HEK293T (cell line): ENCODE data around the gene RASL10A.

Experiments used
- CTCF ChIA-PET: fragments of 350-600 bp; formaldehyde crosslinking; extraction: SDS; loops from one replicate; lab custom pipeline; 2021; ENCODE audit warnings: antibody characterized with exemption, inconsistent platforms; lab: Yijun Ruan, JAX
- POLR2A ChIA-PET: fragments of 350-600 bp; formaldehyde crosslinking; extraction: SDS; loops from one replicate; lab custom pipeline; 2020; ENCODE audit warnings: antibody characterized with exemption, inconsistent platforms; lab: Yijun Ruan, JAX
- DNase-seq: peaks from one replicate; pipeline ENCODE4 v3.0.0; 2012; ENCODE audit warnings: mixed read lengths; ENCODE audit errors: extremely low spot score
- ARNT ChIP-seq: fragments of 450-650 bp; IDR thresholded peaks from 2 replicates; pipeline ENCODE4 v1.6.1; 2017; ENCODE audit warnings: mild to moderate bottlenecking
- BHLHE40 ChIP-seq: fragments of 450-650 bp; IDR thresholded peaks from 2 replicates; pipeline ENCODE4 v1.6.1; 2016; ENCODE audit warnings: mild to moderate bottlenecking, moderate library complexity, borderline replicate concordance
- CTBP1 ChIP-seq: fragments of 450-650 bp; IDR thresholded peaks from 2 replicates; pipeline ENCODE4 v1.6.1; 2016; ENCODE audit warnings: borderline replicate concordance
- ELF4 ChIP-seq: fragments of 450-650 bp; IDR thresholded peaks from 2 replicates; pipeline ENCODE4 v1.6.1; 2017; ENCODE audit warnings: antibody characterized with exemption
- FOXA1 ChIP-seq: fragments of 450-650 bp; IDR thresholded peaks from 2 replicates; pipeline ENCODE4 v1.6.1; 2016; ENCODE audit warnings: mild to moderate bottlenecking
- FOXK2 ChIP-seq: fragments of 450-650 bp; IDR thresholded peaks from 2 replicates; pipeline ENCODE4 v1.6.1; 2016; ENCODE audit warnings: mild to moderate bottlenecking
- FOXM1 ChIP-seq: fragments of 450-650 bp; IDR thresholded peaks from 2 replicates; pipeline ENCODE4 v1.6.1; 2017; ENCODE audit warnings: mild to moderate bottlenecking, borderline replicate concordance
- HDGF ChIP-seq: fragments of 450-650 bp; IDR thresholded peaks from 2 replicates; pipeline ENCODE4 v1.6.1; 2017; ENCODE audit warnings: antibody characterized with exemption, borderline replicate concordance
- L3MBTL2 ChIP-seq: fragments of 450-650 bp; conservative IDR thresholded peaks from 2 replicates; pipeline ENCODE4 v1.6.1; 2016; ENCODE audit warnings: mild to moderate bottlenecking
- LEF1 ChIP-seq: fragments of 450-650 bp; IDR thresholded peaks from 2 replicates; pipeline ENCODE4 v1.6.1; 2017; ENCODE audit warnings: mild to moderate bottlenecking, borderline replicate concordance
- NFRKB ChIP-seq: fragments of 450-650 bp; IDR thresholded peaks from 2 replicates; pipeline ENCODE4 v1.6.1; 2016; ENCODE audit warnings: mild to moderate bottlenecking, moderate library complexity
- SP1 ChIP-seq: fragments of 450-650 bp; IDR thresholded peaks from 2 replicates; pipeline ENCODE4 v1.6.1; 2017
- SUZ12 ChIP-seq: fragments of 450-650 bp; IDR thresholded peaks from 2 replicates; pipeline ENCODE4 v1.6.1; 2016; ENCODE audit warnings: mild to moderate bottlenecking
- TARDBP ChIP-seq: fragments of 450-650 bp; IDR thresholded peaks from 2 replicates; pipeline ENCODE4 v1.6.1; 2016
- ZNF384 ChIP-seq: fragments of 450-650 bp; IDR thresholded peaks from 2 replicates; pipeline ENCODE4 v1.6.1; 2016
- TF ChIP-seq, protein P1 (sequence below): fragments of 450-650 bp; IDR thresholded peaks from 2 replicates; pipeline ENCODE4 v1.6.1; 2016

RASL10A gene

GRCh38 chr22:29326481-29326880 lies 11.0 kb upstream of the RASL10A start:
- no peak for DNase-seq
- ChIA-PET POLR2A (no interaction called here), CTCF (no interaction called here)
- TF ChIP-seq BHLHE40: no peak

DNA sequence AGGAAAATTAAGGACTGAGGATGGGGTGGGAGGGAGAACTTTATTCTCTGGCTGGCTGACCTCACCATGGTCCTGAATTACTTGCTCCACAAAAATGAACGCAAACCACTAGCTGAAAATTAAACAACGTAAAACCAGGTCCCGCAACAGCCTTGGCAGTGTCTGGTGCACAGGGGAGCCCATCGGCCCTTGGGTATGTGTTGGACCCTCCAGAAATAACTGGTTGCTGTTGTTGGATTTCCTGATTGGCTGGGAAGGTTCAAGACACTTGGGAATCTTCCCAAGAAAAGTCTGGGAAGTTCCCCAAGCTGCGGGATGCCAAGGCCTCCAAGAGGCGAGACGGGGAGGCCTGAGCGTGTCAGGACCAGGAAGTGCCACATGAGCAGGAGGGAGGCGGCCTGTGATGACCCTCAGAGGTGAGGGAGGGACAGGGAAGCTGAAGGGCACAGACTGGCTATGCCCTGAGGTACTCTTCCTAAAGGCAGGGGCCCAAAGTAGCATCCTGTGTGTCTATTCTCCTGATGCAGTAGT lies 10.4 kb upstream of the RASL10A start:
- POLR2A ChIA-PET: no interaction called here
- TF ChIP-seq, protein P1, sequence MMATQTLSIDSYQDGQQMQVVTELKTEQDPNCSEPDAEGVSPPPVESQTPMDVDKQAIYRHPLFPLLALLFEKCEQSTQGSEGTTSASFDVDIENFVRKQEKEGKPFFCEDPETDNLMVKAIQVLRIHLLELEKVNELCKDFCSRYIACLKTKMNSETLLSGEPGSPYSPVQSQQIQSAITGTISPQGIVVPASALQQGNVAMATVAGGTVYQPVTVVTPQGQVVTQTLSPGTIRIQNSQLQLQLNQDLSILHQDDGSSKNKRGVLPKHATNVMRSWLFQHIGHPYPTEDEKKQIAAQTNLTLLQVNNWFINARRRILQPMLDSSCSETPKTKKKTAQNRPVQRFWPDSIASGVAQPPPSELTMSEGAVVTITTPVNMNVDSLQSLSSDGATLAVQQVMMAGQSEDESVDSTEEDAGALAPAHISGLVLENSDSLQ: no peak
- TF ChIP-seq BHLHE40: no peak
- no peak for TF ChIP-seq SP1
- TF ChIP-seq TARDBP: no peak
- TF ChIP-seq CTBP1: no peak
- TF ChIP-seq NFRKB: no peak
- no peak for TF ChIP-seq ELF4
- TF ChIP-seq L3MBTL2: no peak
- TF ChIP-seq HDGF: no peak
- no peak for TF ChIP-seq ZNF384
- no peak for TF ChIP-seq FOXK2
- TF ChIP-seq SUZ12: no peak
- CTCF ChIA-PET: no interaction called here
- no peak for DNase-seq

- TF ChIP-seq BHLHE40 (no peak), FOXM1 (no peak), SP1 (no peak), SUZ12 (no peak), FOXA1 (no peak), NFRKB (no peak), LEF1 (no peak), ELF4 (no peak), L3MBTL2 (no peak), ZNF384 (no peak), FOXK2 (no peak), HDGF (no peak), CTBP1 (no peak), ARNT (no peak), TARDBP (no peak)
- TF ChIP-seq, protein P1: no peak
- CTCF ChIA-PET: no interaction called here
- no peak for DNase-seq
- POLR2A ChIA-PET: no interaction called here
Measured at GRCh38 chr22:29325356-29325755, 9.9 kb upstream of the RASL10A start.

DNA sequence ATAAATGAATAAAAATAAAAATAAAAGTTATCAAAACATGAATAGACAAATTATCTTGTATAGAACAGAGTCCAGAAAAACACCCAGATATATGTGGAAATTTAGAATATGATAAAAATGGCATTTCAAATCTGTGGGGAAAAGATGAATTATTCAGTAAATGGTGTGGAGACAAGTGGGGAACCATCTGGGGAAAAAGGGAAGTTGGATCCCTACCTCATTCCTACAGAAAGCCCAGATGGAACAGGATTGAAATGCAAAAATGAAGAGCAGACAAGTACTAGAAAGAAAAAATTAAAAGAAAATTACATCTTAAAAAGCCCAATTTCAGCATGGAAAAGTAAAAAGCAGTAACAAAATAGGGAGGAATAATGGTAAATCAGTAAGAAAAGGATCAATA lies 8.1 kb upstream of the RASL10A start:
- ChIA-PET CTCF (no interaction called here), POLR2A (no interaction called here)
- TF ChIP-seq ZNF384 (no peak), ELF4 (no peak), SP1 (no peak), CTBP1 (no peak), NFRKB (no peak), HDGF (no peak), BHLHE40 (no peak), SUZ12 (no peak), FOXK2 (no peak), L3MBTL2 (no peak), FOXM1 (no peak), LEF1 (no peak), FOXA1 (no peak), ARNT (no peak), TARDBP (no peak)
- TF ChIP-seq, protein P1: no peak
- no peak for DNase-seq

DNA sequence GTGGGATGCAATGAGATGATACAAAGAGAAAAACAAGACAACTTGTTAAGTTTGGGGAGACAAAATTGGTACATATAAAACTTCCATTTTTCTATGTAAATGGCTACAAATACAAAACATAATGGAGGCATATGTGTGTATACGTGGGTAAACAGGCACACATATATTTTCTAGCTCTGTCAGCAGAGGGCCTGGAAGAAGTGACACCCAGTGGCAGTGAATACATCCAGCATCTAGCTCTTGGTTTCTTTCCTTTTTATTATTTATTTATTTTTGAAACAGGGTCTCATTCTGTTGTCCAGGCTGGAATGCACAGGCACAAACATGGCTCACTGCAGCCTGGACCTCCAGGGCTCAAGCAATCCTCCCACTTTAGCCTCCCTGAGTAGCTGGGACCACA lies 5.0 kb upstream of the RASL10A start:
- DNase-seq: no peak
- TF ChIP-seq ZNF384 (no peak), FOXK2 (no peak), SP1 (no peak), BHLHE40 (no peak), ELF4 (no peak), CTBP1 (no peak), SUZ12 (no peak), FOXA1 (no peak), LEF1 (no peak), L3MBTL2 (no peak), ARNT (no peak), HDGF (no peak), FOXM1 (no peak), TARDBP (no peak), NFRKB (no peak)
- TF ChIP-seq, protein P1: no peak
- CTCF ChIA-PET: interaction anchor here (0.6 kb wide), 1 partner anchor 9 kb away, joined by 3 read pairs; no protein-coding TSS in a partner anchor
- POLR2A ChIA-PET: interaction anchor here (0.9 to 1.0 kb wide), 2 partner anchors 54 to 68 kb away, joined by 3 to 4 read pairs; partner anchors contain the start of gene AP1B1

- no peak for DNase-seq
- no peak for TF ChIP-seq BHLHE40
- TF ChIP-seq FOXA1: no peak
- no peak for TF ChIP-seq HDGF
- ChIA-PET POLR2A (no interaction called here), CTCF (no interaction called here)
Measured at GRCh38 chr22:29319072-29319471, 3.6 kb upstream of the RASL10A start.
